ENCODE measurements around the gene PLA2G2C. TPM values are rescaled to one million over a fixed set of nuclear protein-coding genes. Genes with fewer than 3 reads are reported as not detected.

Gene PLA2G2C
- total and polyA plus RNA-seq, 10 donors = 0.17 TPM; not detected in 9

DNA sequence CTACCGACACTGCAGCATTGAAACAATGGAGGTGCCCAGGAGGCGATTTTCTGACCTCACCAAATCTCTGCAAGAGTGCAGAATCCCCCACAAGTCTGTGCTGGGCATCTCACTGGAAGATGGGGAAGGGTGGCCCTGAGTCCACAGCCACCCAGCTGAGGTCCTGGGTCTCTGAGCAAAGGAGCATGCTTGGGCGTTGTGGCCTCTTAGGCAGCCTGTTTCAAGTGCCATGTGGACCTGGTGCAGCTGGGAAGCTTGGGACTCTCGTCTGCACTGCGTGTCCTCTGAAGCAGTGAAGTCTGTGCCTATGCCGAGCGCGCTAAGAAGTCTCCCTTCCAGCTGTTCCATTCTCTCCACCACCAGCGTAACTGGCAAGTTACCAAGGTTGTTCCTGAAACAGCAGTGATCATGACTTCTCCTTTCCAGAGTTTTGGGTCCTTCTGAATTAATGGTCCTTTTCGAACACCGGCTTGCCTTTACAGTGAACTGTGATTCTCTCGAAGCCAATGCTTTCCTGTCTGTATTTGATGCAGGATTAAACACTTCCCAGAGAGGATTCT lies 5.0 kb upstream of the PLA2G2C start:
- Histone ChIP-seq H3K27ac (no peak overlapping the region), H3K9me3 (no peaks in the 10 kb centered on the region), H3K4me3 (no peak overlapping the region), H3K27me3 (replicated peaks in 1 of 7) (peaks cover 0 to 56% (median 11%) of the 10 kb centered on the region in 7 donors), H3K36me3 (no peaks in the 10 kb centered on the region), H3K4me1 (peaks cover 3 to 30% (median 12%) of the 10 kb centered on the region in 6 donors)
- 76 to 95% (median 89%) methylated on average over 8 to 12 of the region's 12 CpGs for WGBS, 5 donors
- intact Hi-C loops (cut with DNase I; ENCODE audit: low total_unique reads) = loop anchor here (5.0 kb wide), 1 partner anchor 89 kb away; no protein-coding TSS in a partner anchor
- DNase-seq = no peak
- TF ChIP-seq CTCF (IDR thresholded peaks at IDR 0.05 in 8 of 11, conservative IDR thresholded peaks at IDR 0.05 in 3 of 11) = no peak
- TF ChIP-seq POLR2AphosphoS5 (IDR thresholded peaks at IDR 0.05) = no peak
- no peak for TF ChIP-seq POLR2A (IDR thresholded peaks at IDR 0.05)

GRCh38 chr1:20190256-20191160 lies 4.2 kb upstream of the PLA2G2C start:
- peaks cover 6 to 38% (median 20%) of the 10 kb centered on the region in 6 donors for H3K4me1 ChIP-seq
- H3K36me3 ChIP-seq = no peaks in the 10 kb centered on the region
- no peak overlapping the region for H3K27ac ChIP-seq
- no peak overlapping the region for H3K4me3 ChIP-seq
- H3K9me3 ChIP-seq = no peaks in the 10 kb centered on the region
- no peak for DNase-seq
- intact Hi-C loops (cut with DNase I; ENCODE audit: low total_unique reads) = loop anchor here (5.0 kb wide), 1 partner anchor 88 kb away; no protein-coding TSS in a partner anchor
- TF ChIP-seq POLR2A (IDR thresholded peaks at IDR 0.05) = no peak
- no peak for TF ChIP-seq POLR2AphosphoS5 (IDR thresholded peaks at IDR 0.05)
- TF ChIP-seq CTCF (IDR thresholded peaks at IDR 0.05 in 8 of 11, conservative IDR thresholded peaks at IDR 0.05 in 3 of 11) = no peak
- WGBS, 5 donors = 86 to 93% (median 88%) methylated on average over 19 of the region's 19 CpGs
- peaks cover 0 to 64% (median 19%) of the 10 kb centered on the region in 7 donors for H3K27me3 ChIP-seq (replicated peaks in 1 of 7)

GRCh38 chr1:20189664-20190063 lies 3.3 kb upstream of the PLA2G2C start:
- Histone ChIP-seq H3K4me1 (peaks cover 2 to 42% (median 22%) of the 10 kb centered on the region in 6 donors), H3K4me3 (no peak overlapping the region), H3K36me3 (no peaks in the 10 kb centered on the region), H3K27ac (no peak overlapping the region), H3K27me3 (replicated peaks in 1 of 7) (peaks cover 0 to 72% (median 22%) of the 10 kb centered on the region in 7 donors), H3K9me3 (no peaks in the 10 kb centered on the region)
- DNase-seq = no peak
- WGBS, 5 donors = 90 to 93% (median 92%) methylated on average over 4 of the region's 4 CpGs
- TF ChIP-seq POLR2A (IDR thresholded peaks at IDR 0.05) = no peak
- TF ChIP-seq POLR2AphosphoS5 (IDR thresholded peaks at IDR 0.05) = no peak
- no peak for TF ChIP-seq CTCF (IDR thresholded peaks at IDR 0.05 in 8 of 11, conservative IDR thresholded peaks at IDR 0.05 in 3 of 11)
- intact Hi-C loops (cut with DNase I; ENCODE audit: low total_unique reads) = loop anchor here (5.0 kb wide), 1 partner anchor 87 kb away; no protein-coding TSS in a partner anchor

DNA sequence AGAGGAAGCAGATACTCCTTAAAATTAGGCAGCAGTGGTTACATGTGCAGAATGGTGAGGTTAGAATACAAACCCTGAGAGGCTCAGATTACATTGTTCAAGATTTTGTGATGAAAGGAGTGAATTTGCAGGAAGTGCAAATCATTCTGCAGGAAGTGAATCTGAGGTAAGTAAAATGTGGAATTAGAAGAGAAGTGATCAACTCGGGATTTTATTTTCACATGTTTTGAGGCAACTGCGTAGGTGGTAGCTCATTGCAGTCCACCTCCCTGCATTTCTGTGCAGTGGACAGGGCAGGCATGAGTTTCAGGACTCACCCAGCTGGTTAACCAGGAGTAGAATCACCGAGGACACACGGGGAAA lies 2.1 kb upstream of the PLA2G2C start:
- intact Hi-C loops (cut with DNase I; ENCODE audit: low total_unique reads) = no loop called here
- no peaks in the 10 kb centered on the region for H3K9me3 ChIP-seq
- WGBS, 5 donors = 50 to 65% (median 57%) methylated on average over 4 of the region's 4 CpGs
- H3K27ac ChIP-seq = no peak overlapping the region
- DNase-seq = no peak
- peaks cover 0 to 77% (median 22%) of the 10 kb centered on the region in 7 donors for H3K27me3 ChIP-seq (replicated peaks in 1 of 7)
- H3K36me3 ChIP-seq = no peaks in the 10 kb centered on the region
- TF ChIP-seq POLR2A (IDR thresholded peaks at IDR 0.05) (no peak), POLR2AphosphoS5 (IDR thresholded peaks at IDR 0.05) (no peak), CTCF (IDR thresholded peaks at IDR 0.05 in 8 of 11, conservative IDR thresholded peaks at IDR 0.05 in 3 of 11) (no peak)
- H3K4me3 ChIP-seq = no peak overlapping the region
- peaks cover 0 to 44% (median 22%) of the 10 kb centered on the region in 6 donors for H3K4me1 ChIP-seq
